ENCODE data around the gene PDIA5.
"Not testable (repeated sequence)": the region's sequence is repeated elsewhere in the genome, so short reads cannot be mapped to it uniquely, and the experiment has no call there.

PDIA5 gene

GRCh38 chr3:123151853-123152420 is 85.1 kb downstream of the PDIA5 start:
- DNase-seq = not testable (repeated sequence)

- DNase-seq = no peak
Measured at GRCh38 chr3:123152687-123153086, 85.9 kb downstream of the PDIA5 start.

GRCh38 chr3:123153125-123154019 is 86.5 kb downstream of the PDIA5 start:
- DNase-seq = no peak

GRCh38 chr3:123154020-123154985 is 87.5 kb downstream of the PDIA5 start:
- DNase-seq = no peak

- DNase-seq = no peak
Measured at GRCh38 chr3:123155471-123156011, 88.7 kb downstream of the PDIA5 start.

- no peak for DNase-seq
Measured at GRCh38 chr3:123156276-123156995, 89.6 kb downstream of the PDIA5 start.

GRCh38 chr3:123157209-123157597 is 90.4 kb downstream of the PDIA5 start:
- DNase-seq = no peak

GRCh38 chr3:123157598-123158287 is 90.9 kb downstream of the PDIA5 start:
- no peak for DNase-seq

GRCh38 chr3:123158330-123158729 is 91.5 kb downstream of the PDIA5 start:
- DNase-seq = no peak

- no peak for DNase-seq
Measured at GRCh38 chr3:123158899-123159390, 92.1 kb downstream of the PDIA5 start.

- DNase-seq = no peak
Measured at GRCh38 chr3:123159926-123160635, 93.3 kb downstream of the PDIA5 start.

GRCh38 chr3:123161167-123161566 is 94.3 kb downstream of the PDIA5 start:
- no peak for DNase-seq

- DNase-seq = no peak
Measured at GRCh38 chr3:123163141-123163540, 96.3 kb downstream of the PDIA5 start.

GRCh38 chr3:123165163-123165562 is 98.3 kb downstream of the PDIA5 start:
- no peak for DNase-seq

GRCh38 chr3:123167686-123168085 is 100.9 kb downstream of the PDIA5 start:
- no peak for DNase-seq

- no peak for DNase-seq
Measured at GRCh38 chr3:123168122-123168521, 101.3 kb downstream of the PDIA5 start.

- no peak for DNase-seq
Measured at GRCh38 chr3:123168605-123169004, 101.8 kb downstream of the PDIA5 start.

GRCh38 chr3:123169492-123169929 is 102.7 kb downstream of the PDIA5 start:
- DNase-seq = no peak

GRCh38 chr3:123169930-123170329 is 103.1 kb downstream of the PDIA5 start:
- no peak for DNase-seq

- no peak for DNase-seq
Measured at GRCh38 chr3:123180791-123181190, 114.0 kb downstream of the PDIA5 start.

GRCh38 chr3:123186695-123187094 is 119.9 kb downstream of the PDIA5 start:
- no peak for DNase-seq
